Fibroblast of the aortic adventitia (primary cell): ENCODE data around the gene TMEM273. TPM values are rescaled to one million over a fixed set of nuclear protein-coding genes. Genes with fewer than 3 reads are reported as not detected.

ENCODE experiments used
- DNase-seq: peaks from one replicate; pipeline ENCODE4 v3.0.0-alpha.2; 2010; ENCODE audit warnings: low read depth
- H3K4me3 ChIP-seq: 2 replicates; pipeline ENCODE4 v1.5.1; 2011; ENCODE audit warnings: low read depth, mild to moderate bottlenecking, control low read depth, low read length, moderate library complexity
- total RNA-seq: library from RNA; depleted of rRNA; stranded (reverse); fragments of >200 nt; gene quantifications from 2 replicates; pipeline ENCODE4 v1.2.3, GENCODE V29; 2012; ENCODE audit warnings: low replicate concordance
- TF ChIP-seq, protein P1 (sequence below): IDR thresholded peaks from 2 replicates; pipeline ENCODE4 v1.5.1; 2011; ENCODE audit warnings: mild to moderate bottlenecking, low read length, control low read depth, inconsistent platforms; ENCODE audit not compliant: insufficient read depth

TMEM273 gene
- total RNA-seq, 1 donor, result not detected

GRCh38 chr10:49153115-49153514 is 35.1 kb downstream of the TMEM273 start:
- H3K4me3 ChIP-seq, result no peak overlapping the region
- TF ChIP-seq, protein P1, sequence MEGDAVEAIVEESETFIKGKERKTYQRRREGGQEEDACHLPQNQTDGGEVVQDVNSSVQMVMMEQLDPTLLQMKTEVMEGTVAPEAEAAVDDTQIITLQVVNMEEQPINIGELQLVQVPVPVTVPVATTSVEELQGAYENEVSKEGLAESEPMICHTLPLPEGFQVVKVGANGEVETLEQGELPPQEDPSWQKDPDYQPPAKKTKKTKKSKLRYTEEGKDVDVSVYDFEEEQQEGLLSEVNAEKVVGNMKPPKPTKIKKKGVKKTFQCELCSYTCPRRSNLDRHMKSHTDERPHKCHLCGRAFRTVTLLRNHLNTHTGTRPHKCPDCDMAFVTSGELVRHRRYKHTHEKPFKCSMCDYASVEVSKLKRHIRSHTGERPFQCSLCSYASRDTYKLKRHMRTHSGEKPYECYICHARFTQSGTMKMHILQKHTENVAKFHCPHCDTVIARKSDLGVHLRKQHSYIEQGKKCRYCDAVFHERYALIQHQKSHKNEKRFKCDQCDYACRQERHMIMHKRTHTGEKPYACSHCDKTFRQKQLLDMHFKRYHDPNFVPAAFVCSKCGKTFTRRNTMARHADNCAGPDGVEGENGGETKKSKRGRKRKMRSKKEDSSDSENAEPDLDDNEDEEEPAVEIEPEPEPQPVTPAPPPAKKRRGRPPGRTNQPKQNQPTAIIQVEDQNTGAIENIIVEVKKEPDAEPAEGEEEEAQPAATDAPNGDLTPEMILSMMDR, result no peak
- DNase-seq, result no peak

DNA sequence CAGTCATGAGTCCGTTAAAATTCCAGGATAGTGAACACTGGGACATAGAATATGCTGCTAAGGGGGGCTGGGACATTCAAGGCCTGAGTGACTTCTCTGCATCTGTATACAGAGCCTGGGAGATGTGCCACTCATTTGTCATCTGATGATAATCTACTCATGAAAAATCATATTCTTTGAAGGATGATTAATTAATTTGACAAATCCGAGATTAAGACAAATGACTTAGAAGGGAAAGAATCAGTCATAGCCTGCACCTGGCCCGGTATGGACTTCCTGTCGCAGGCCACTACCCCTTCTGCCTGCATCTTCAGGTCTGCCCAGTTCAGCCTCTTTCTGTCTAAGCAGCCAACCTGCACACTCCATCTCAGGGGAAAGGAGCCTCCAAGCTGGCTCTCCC is 35.5 kb downstream of the TMEM273 start:
- H3K4me3 ChIP-seq, result no peak overlapping the region
- TF ChIP-seq, protein P1, result no peak
- no peak for DNase-seq

- H3K4me3 ChIP-seq, result no peak overlapping the region
- DNase-seq, result no peak
- TF ChIP-seq, protein P1, result no peak
Measured at GRCh38 chr10:49152037-49152436, 36.2 kb downstream of the TMEM273 start.

- no peak for DNase-seq
- TF ChIP-seq, protein P1, result no peak
- H3K4me3 ChIP-seq, result no peak overlapping the region
Measured at GRCh38 chr10:49151481-49151880, 36.7 kb downstream of the TMEM273 start.

- no peak overlapping the region for H3K4me3 ChIP-seq
- TF ChIP-seq, protein P1, result no peak
- DNase-seq, result no peak
Measured at GRCh38 chr10:49151025-49151445, 37.2 kb downstream of the TMEM273 start.

GRCh38 chr10:49150426-49150825 is 37.8 kb downstream of the TMEM273 start:
- DNase-seq, result no peak
- TF ChIP-seq, protein P1, result no peak
- no peak overlapping the region for H3K4me3 ChIP-seq

DNA sequence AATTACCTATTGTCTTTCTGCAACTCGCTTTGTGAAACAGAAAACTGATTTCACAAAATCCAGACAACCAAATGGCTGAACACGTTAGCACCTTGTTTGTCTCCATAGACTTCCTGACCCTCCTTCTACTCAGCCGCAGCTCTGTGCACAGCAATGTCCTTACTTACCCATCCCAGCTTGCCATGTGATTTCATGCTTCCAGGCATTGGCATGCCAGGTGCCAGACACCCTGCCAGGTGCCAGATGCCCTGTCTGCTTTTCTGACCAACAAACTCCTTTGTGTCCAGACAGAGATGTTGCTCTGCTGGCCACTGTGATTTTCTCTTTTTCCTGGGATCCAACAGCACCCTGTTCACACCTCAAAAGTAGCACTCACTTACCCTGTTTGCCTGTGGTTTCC is 38.3 kb downstream of the TMEM273 start:
- H3K4me3 ChIP-seq, result no peak overlapping the region
- no peak for DNase-seq
- TF ChIP-seq, protein P1, result no peak
